ENCODE measurements around the gene KRT16. TPM values are rescaled to one million over a fixed set of nuclear protein-coding genes. Genes with fewer than 3 reads are reported as not detected.

KRT16 gene
- total RNA-seq, 1 experiment from 2014 or later = not detected

- Histone ChIP-seq H3K9me3 (ENCODE audit: low read length) (no peaks in the 10 kb centered on the region), H3K27ac (ENCODE audit: low read length) (no peak overlapping the region), H3K4me3 (ENCODE audit: low read length) (no peak overlapping the region), H3K36me3 (ENCODE audit: insufficient read depth, low read length) (no peaks in the 10 kb centered on the region), H3K79me2 (ENCODE audit: low read length) (no peaks in the 10 kb centered on the region), H3K27me3 (ENCODE audit: low read length) (no peaks in the 10 kb centered on the region), H2AFZ (ENCODE audit: low read length) (no peak overlapping the region), H3K9ac (ENCODE audit: low read length) (no peak overlapping the region), H3K4me2 (ENCODE audit: low read depth, low read length, poor library complexity, severe bottlenecking) (no peak overlapping the region), H3K4me1 (ENCODE audit: low read length) (no peaks in the 10 kb centered on the region), H3K9me2 (replicated peaks; ENCODE audit: insufficient read depth, low read length) (no peaks in the 10 kb centered on the region), H4K20me1 (ENCODE audit: insufficient read depth, low read depth, low read length) (no peaks in the 10 kb centered on the region)
- DNase-seq = no peak
Observed at GRCh38 chr17:41655611-41656111, 43.1 kb upstream of the KRT16 start.

- Histone ChIP-seq H4K20me1 (ENCODE audit: insufficient read depth, low read depth, low read length) (no peaks in the 10 kb centered on the region), H3K36me3 (ENCODE audit: insufficient read depth, low read length) (no peaks in the 10 kb centered on the region), H3K4me2 (ENCODE audit: low read depth, low read length, poor library complexity, severe bottlenecking) (no peak overlapping the region)
Observed at GRCh38 chr17:41654678-41655607, 42.4 kb upstream of the KRT16 start.

GRCh38 chr17:41653892-41654677 lies 41.5 kb upstream of the KRT16 start:
- Histone ChIP-seq H3K9me3 (ENCODE audit: low read length) (no peaks in the 10 kb centered on the region), H3K79me2 (ENCODE audit: low read length) (no peaks in the 10 kb centered on the region), H3K9ac (ENCODE audit: low read length) (no peak overlapping the region), H3K36me3 (ENCODE audit: insufficient read depth, low read length) (no peaks in the 10 kb centered on the region), H3K27ac (ENCODE audit: low read length) (no peak overlapping the region), H3K4me2 (ENCODE audit: low read depth, low read length, poor library complexity, severe bottlenecking) (no peak overlapping the region), H3K4me1 (ENCODE audit: low read length) (no peaks in the 10 kb centered on the region), H3K9me2 (replicated peaks; ENCODE audit: insufficient read depth, low read length) (no peaks in the 10 kb centered on the region), H3K27me3 (ENCODE audit: low read length) (no peaks in the 10 kb centered on the region), H4K20me1 (ENCODE audit: insufficient read depth, low read depth, low read length) (no peaks in the 10 kb centered on the region), H3K4me3 (ENCODE audit: low read length) (no peak overlapping the region), H2AFZ (ENCODE audit: low read length) (no peak overlapping the region)
- no peak for DNase-seq

More at GRCh38 chr17:41654678-41655607, 42.4 kb upstream of the KRT16 start:
- Histone ChIP-seq H3K79me2 (ENCODE audit: low read length) (no peaks in the 10 kb centered on the region), H2AFZ (ENCODE audit: low read length) (no peak overlapping the region), H3K9ac (ENCODE audit: low read length) (no peak overlapping the region), H3K9me2 (replicated peaks; ENCODE audit: insufficient read depth, low read length) (no peaks in the 10 kb centered on the region), H3K4me1 (ENCODE audit: low read length) (no peaks in the 10 kb centered on the region), H3K4me3 (ENCODE audit: low read length) (no peak overlapping the region), H3K27me3 (ENCODE audit: low read length) (no peaks in the 10 kb centered on the region), H3K9me3 (ENCODE audit: low read length) (no peaks in the 10 kb centered on the region), H3K27ac (ENCODE audit: low read length) (no peak overlapping the region)
- DNase-seq = no peak

- H3K36me3 ChIP-seq (ENCODE audit: insufficient read depth, low read length) = no peaks in the 10 kb centered on the region
- H3K9me2 ChIP-seq (replicated peaks; ENCODE audit: insufficient read depth, low read length) = no peaks in the 10 kb centered on the region
- H3K27ac ChIP-seq (ENCODE audit: low read length) = no peak overlapping the region
- no peak overlapping the region for H3K4me3 ChIP-seq (ENCODE audit: low read length)
- DNase-seq = no peak
- H3K9ac ChIP-seq (ENCODE audit: low read length) = no peak overlapping the region
- H3K9me3 ChIP-seq (ENCODE audit: low read length) = no peaks in the 10 kb centered on the region
- no peak overlapping the region for H3K4me2 ChIP-seq (ENCODE audit: low read depth, low read length, poor library complexity, severe bottlenecking)
- no peaks in the 10 kb centered on the region for H3K27me3 ChIP-seq (ENCODE audit: low read length)
- peaks cover 4% of the 10 kb centered on the region for H3K4me1 ChIP-seq (ENCODE audit: low read length)
- H4K20me1 ChIP-seq (ENCODE audit: insufficient read depth, low read depth, low read length) = no peaks in the 10 kb centered on the region
- no peak overlapping the region for H2AFZ ChIP-seq (ENCODE audit: low read length)
- H3K79me2 ChIP-seq (ENCODE audit: low read length) = no peaks in the 10 kb centered on the region
Observed at GRCh38 chr17:41653421-41653820, 40.9 kb upstream of the KRT16 start.

- Histone ChIP-seq H3K36me3 (ENCODE audit: insufficient read depth, low read length) (no peaks in the 10 kb centered on the region), H3K9me3 (ENCODE audit: low read length) (no peaks in the 10 kb centered on the region), H4K20me1 (ENCODE audit: insufficient read depth, low read depth, low read length) (no peaks in the 10 kb centered on the region), H3K9ac (ENCODE audit: low read length) (no peak overlapping the region), H3K79me2 (ENCODE audit: low read length) (no peaks in the 10 kb centered on the region), H3K27me3 (ENCODE audit: low read length) (no peaks in the 10 kb centered on the region), H3K4me3 (ENCODE audit: low read length) (no peak overlapping the region), H2AFZ (ENCODE audit: low read length) (no peak overlapping the region), H3K4me2 (ENCODE audit: low read depth, low read length, poor library complexity, severe bottlenecking) (no peak overlapping the region), H3K4me1 (ENCODE audit: low read length) (peaks cover 10% of the 10 kb centered on the region), H3K27ac (ENCODE audit: low read length) (no peak overlapping the region), H3K9me2 (replicated peaks; ENCODE audit: insufficient read depth, low read length) (no peaks in the 10 kb centered on the region)
- DNase-seq = no peak
Observed at GRCh38 chr17:41652461-41652970, 39.9 kb upstream of the KRT16 start.

GRCh38 chr17:41651625-41652460 lies 39.3 kb upstream of the KRT16 start:
- Histone ChIP-seq H3K9me2 (replicated peaks; ENCODE audit: insufficient read depth, low read length) (no peaks in the 10 kb centered on the region), H2AFZ (ENCODE audit: low read length) (no peak overlapping the region), H3K79me2 (ENCODE audit: low read length) (no peaks in the 10 kb centered on the region), H3K4me3 (ENCODE audit: low read length) (no peak overlapping the region), H3K9me3 (ENCODE audit: low read length) (no peaks in the 10 kb centered on the region), H3K9ac (ENCODE audit: low read length) (no peak overlapping the region), H4K20me1 (ENCODE audit: insufficient read depth, low read depth, low read length) (no peaks in the 10 kb centered on the region), H3K4me2 (ENCODE audit: low read depth, low read length, poor library complexity, severe bottlenecking) (no peak overlapping the region), H3K4me1 (ENCODE audit: low read length) (peaks cover 10% of the 10 kb centered on the region), H3K27me3 (ENCODE audit: low read length) (no peaks in the 10 kb centered on the region), H3K36me3 (ENCODE audit: insufficient read depth, low read length) (no peaks in the 10 kb centered on the region), H3K27ac (ENCODE audit: low read length) (no peak overlapping the region)
- DNase-seq = no peak

- H3K9ac ChIP-seq (ENCODE audit: low read length) = no peak overlapping the region
- no peaks in the 10 kb centered on the region for H3K9me3 ChIP-seq (ENCODE audit: low read length)
- H4K20me1 ChIP-seq (ENCODE audit: insufficient read depth, low read depth, low read length) = no peaks in the 10 kb centered on the region
- no peak overlapping the region for H3K4me2 ChIP-seq (ENCODE audit: low read depth, low read length, poor library complexity, severe bottlenecking)
- peaks cover 10% of the 10 kb centered on the region for H3K4me1 ChIP-seq (ENCODE audit: low read length)
- H3K27ac ChIP-seq (ENCODE audit: low read length) = no peak overlapping the region
- H3K36me3 ChIP-seq (ENCODE audit: insufficient read depth, low read length) = no peaks in the 10 kb centered on the region
- H3K4me3 ChIP-seq (ENCODE audit: low read length) = no peak overlapping the region
- H3K79me2 ChIP-seq (ENCODE audit: low read length) = no peaks in the 10 kb centered on the region
- no peaks in the 10 kb centered on the region for H3K9me2 ChIP-seq (replicated peaks; ENCODE audit: insufficient read depth, low read length)
- H3K27me3 ChIP-seq (ENCODE audit: low read length) = no peaks in the 10 kb centered on the region
- no peak overlapping the region for H2AFZ ChIP-seq (ENCODE audit: low read length)
- no peak for DNase-seq
Observed at GRCh38 chr17:41650794-41651624, 38.4 kb upstream of the KRT16 start.
